Stimulated activated effector memory CD8-positive, alpha-beta T cell treated with anti-CD3 and anti-CD28 coated beads, Interleukin-12 subunit alpha, Interleukin-12 subunit beta, amount 100 ng/mL, for 72 hours (primary cell): ENCODE data around the gene TCL1B.

Experiments
- ATAC-seq: fragments of 150-1000 bp; cut with Tn5 transposase; 2 replicates; pipeline ENCODE4 v1.10.0; 2021
- DNase-seq, 2 donors: peaks; one replicate each; pipeline ENCODE4 v3.0.0; 2021 to 2022; ENCODE audit warnings: low spot score in 2 of 2
- H3K27ac Mint-ChIP-seq: one replicate; pipeline ENCODE4 v1.8.0; 2022; ENCODE audit warnings: mild to moderate bottlenecking, mixed read lengths
- H3K36me3 Mint-ChIP-seq: one replicate; pipeline ENCODE4 v1.8.0; 2022; ENCODE audit warnings: mild to moderate bottlenecking, mixed read lengths
- H3K4me1 Mint-ChIP-seq: one replicate; pipeline ENCODE4 v1.8.0; 2022; ENCODE audit warnings: mixed read lengths
- H3K4me3 Mint-ChIP-seq: one replicate; pipeline ENCODE4 v1.8.0; 2022; ENCODE audit warnings: mild to moderate bottlenecking, mixed read lengths
- H3K9me3 Mint-ChIP-seq: one replicate; pipeline ENCODE4 v1.8.0; 2022; ENCODE audit warnings: mixed read lengths

Gene TCL1B, protein sequence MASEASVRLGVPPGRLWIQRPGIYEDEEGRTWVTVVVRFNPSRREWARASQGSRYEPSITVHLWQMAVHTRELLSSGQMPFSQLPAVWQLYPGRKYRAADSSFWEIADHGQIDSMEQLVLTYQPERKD

DNA sequence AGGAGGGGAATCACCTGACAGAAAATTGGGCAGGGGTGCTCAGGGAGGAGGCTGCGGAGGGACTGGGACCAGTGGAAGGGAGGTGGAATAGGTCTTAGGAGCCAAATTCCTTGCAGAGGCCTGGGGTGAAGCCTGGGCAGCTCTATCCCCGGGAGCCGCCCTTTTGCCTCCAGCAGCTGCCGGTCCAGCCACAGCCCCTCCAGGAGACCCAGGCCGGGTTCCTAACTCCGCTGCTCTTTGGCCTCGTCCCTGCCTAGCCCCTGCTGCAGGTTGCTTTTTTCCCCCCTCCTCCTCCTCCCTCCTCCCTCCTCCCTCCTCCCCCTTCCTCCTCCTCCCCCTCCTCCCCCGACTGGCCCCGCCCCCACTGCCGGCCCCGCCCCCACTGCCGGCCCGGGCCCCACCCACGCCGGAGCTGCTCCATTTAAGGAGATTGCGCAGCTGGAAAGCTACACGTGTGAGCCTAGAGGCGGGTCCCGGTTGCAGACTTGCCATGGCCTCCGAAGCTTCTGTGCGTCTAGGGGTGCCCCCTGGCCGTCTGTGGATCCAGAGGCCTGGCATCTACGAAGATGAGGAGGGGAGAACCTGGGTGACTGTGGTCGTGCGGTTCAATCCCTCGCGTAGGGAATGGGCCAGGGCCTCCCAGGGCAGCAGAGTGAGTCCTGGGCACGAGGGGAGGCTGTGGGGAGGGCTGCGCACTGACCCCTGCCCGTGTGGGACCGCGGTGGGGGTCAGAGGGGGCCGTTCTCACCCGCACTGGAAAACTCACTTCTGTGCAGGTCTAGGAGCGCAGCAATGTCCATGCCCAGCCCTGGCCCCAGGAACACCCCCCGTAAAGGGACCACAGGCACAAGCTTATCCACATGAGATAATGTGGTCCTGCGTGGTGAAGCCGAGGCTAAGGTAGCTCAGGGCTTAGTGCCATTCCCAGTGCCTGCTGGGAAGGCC, at the start of gene TCL1B:
TSS of gene TCL1B (plus strand) at position 449 of the 945 bp plus-strand sequence. CDS start at position 491, 42 bp downstream.
- ATAC-seq (no peak), DNase-seq (no peak)
- Mint-ChIP-seq H3K9me3 (no peaks in the 10 kb centered on the region), H3K27ac (no peak within 1 kb of the TSS), H3K4me1 (no peaks in the 10 kb centered on the region), H3K36me3 (no peaks in the 10 kb centered on the region), H3K4me3 (no peak within 1 kb of the TSS)

- Mint-ChIP-seq H3K36me3 (no peaks in the 10 kb centered on the region), H3K27ac (no peak overlapping the region), H3K4me1 (peaks cover 8% of the 10 kb centered on the region), H3K9me3 (no peaks in the 10 kb centered on the region), H3K4me3 (no peak overlapping the region)
- no peak for DNase-seq
- no peak for ATAC-seq
These were observed 41.2 kb upstream of the TCL1B start for GRCh38 chr14:95644981-95645380.

- H3K9me3 Mint-ChIP-seq: no peaks in the 10 kb centered on the region
- H3K27ac Mint-ChIP-seq: no peak overlapping the region
- H3K4me1 Mint-ChIP-seq: peaks cover 8% of the 10 kb centered on the region
- H3K36me3 Mint-ChIP-seq: no peaks in the 10 kb centered on the region
- ATAC-seq: no peak
- H3K4me3 Mint-ChIP-seq: no peak overlapping the region
- DNase-seq: no peak
These were observed 40.7 kb upstream of the TCL1B start for GRCh38 chr14:95645389-95645996.

GRCh38 chr14:95647926-95648325, 38.3 kb upstream of the TCL1B start:
- H3K4me1 Mint-ChIP-seq: peaks cover 8% of the 10 kb centered on the region
- H3K9me3 Mint-ChIP-seq: no peaks in the 10 kb centered on the region
- DNase-seq (no peak), ATAC-seq (no peak)
- H3K36me3 Mint-ChIP-seq: no peaks in the 10 kb centered on the region
- H3K4me3 Mint-ChIP-seq: no peak overlapping the region
- H3K27ac Mint-ChIP-seq: no peak overlapping the region

GRCh38 chr14:95649230-95649629, 37.0 kb upstream of the TCL1B start:
- Mint-ChIP-seq H3K9me3 (no peaks in the 10 kb centered on the region), H3K4me3 (no peak overlapping the region), H3K27ac (no peak overlapping the region), H3K4me1 (peaks cover 8% of the 10 kb centered on the region), H3K36me3 (no peaks in the 10 kb centered on the region)
- ATAC-seq (no peak), DNase-seq (no peak)

- no peak overlapping the region for H3K4me3 Mint-ChIP-seq
- no peaks in the 10 kb centered on the region for H3K9me3 Mint-ChIP-seq
- peaks cover 8% of the 10 kb centered on the region for H3K4me1 Mint-ChIP-seq
- no peaks in the 10 kb centered on the region for H3K36me3 Mint-ChIP-seq
- ATAC-seq: no peak
- no peak for DNase-seq
- no peak overlapping the region for H3K27ac Mint-ChIP-seq
These were observed 35.2 kb upstream of the TCL1B start for GRCh38 chr14:95651028-95651427.

DNA sequence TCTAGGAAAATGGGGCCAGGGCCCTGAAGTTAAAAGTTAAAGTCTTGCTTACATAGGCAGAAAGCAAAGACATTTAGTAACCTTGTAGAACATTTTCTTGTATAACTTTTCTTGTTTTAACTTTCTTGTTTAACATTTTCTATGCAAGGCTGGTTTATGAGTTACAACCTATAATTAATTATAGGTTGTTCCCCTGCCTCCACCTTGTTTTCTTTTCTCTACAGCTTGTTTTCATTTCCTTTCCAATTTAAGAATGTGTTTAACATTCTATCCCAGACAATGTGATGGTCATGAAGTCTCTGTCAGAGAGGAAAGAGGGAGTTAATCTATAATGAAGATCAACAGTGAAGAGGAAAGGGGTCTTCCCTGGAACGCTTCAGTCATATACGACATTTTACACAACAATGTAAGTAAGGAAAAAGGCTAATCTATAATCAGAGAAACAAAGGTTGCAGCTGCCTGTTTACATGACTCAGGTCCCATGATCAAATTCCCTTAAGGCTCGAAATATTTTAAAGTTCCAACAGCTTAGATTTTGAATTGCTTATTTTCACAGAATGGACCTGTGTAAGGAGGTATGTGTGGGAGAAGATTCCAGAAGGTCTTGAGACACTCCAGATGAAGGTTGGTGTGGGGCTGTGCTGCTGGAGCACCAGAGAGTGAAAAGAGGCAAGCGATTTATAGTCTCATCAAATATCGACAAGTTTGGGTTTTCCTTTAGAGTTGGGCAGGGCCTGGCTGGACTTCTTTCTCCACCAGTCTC, 34.2 kb upstream of the TCL1B start:
- no peak for DNase-seq
- no peak for ATAC-seq
- Mint-ChIP-seq H3K4me1 (peaks cover 8% of the 10 kb centered on the region), H3K36me3 (no peaks in the 10 kb centered on the region), H3K9me3 (no peaks in the 10 kb centered on the region), H3K27ac (no peak overlapping the region), H3K4me3 (no peak overlapping the region)

DNA sequence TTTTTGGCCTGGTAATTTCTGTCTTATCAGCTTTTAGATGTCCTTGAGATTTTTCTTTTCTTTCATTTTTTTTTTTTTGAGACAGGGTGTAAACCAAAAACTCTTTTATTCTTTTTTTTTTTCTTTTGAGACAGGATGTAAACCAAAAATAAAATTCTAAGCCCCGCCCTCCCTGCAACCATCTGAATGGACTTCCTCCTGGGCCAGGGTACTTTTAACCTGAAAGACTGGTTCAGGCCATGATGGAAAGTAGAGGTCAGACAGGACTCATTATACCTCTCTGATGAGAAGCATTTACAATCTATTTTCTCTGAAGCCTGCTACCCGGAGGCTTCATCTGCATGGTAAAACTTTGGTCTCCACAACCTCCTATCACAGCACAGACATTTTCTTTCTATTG, 33.5 kb upstream of the TCL1B start:
- Mint-ChIP-seq H3K9me3 (no peaks in the 10 kb centered on the region), H3K4me3 (no peak overlapping the region), H3K36me3 (no peaks in the 10 kb centered on the region), H3K4me1 (peaks cover 8% of the 10 kb centered on the region), H3K27ac (no peak overlapping the region)
- ATAC-seq: no peak
- DNase-seq: no peak

DNA sequence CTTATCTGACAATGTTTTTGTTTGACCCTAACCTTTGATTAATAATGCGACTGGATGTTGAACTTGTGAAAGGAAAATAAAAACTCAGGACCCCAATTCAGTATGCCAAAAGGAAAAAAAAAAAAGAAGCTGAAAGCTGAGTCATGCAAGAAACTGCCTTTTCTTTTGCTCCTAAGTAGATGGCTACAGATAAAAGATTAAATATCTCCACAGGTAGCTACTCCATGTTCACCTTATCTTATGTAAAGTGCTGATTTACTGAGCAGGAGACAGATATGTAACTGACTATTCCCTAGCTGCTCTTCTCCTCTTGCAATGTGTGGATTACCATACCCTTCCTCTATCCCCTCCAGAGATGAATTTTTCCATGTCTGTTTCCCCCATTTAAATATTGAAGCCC, 30.8 kb upstream of the TCL1B start:
- Mint-ChIP-seq H3K9me3 (no peaks in the 10 kb centered on the region), H3K4me3 (no peak overlapping the region), H3K4me1 (no peaks in the 10 kb centered on the region), H3K36me3 (no peaks in the 10 kb centered on the region), H3K27ac (no peak overlapping the region)
- no peak for ATAC-seq
- DNase-seq: no peak

- no peaks in the 10 kb centered on the region for H3K4me1 Mint-ChIP-seq
These were observed 29.6 kb upstream of the TCL1B start for GRCh38 chr14:95656634-95657033.

DNA sequence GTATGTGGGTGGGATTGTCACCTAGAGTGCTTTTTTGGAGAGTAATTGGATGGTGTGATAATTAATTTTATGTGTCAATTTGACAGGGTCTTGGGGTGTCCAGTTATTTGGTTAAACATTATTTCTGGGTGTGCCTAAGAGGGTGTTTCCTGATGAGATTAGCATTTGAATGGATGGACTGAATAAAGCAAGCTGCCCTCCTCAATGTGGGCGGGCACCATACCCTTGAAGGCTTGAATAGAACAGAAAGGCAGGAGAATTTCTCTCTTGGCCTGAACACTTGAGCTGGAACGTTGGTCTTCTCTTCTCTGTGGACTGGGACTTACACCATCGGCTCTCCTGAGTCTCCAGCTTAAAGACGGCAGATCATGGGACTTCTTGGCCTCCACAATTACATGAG, 28.8 kb upstream of the TCL1B start:
- Mint-ChIP-seq H3K36me3 (no peaks in the 10 kb centered on the region), H3K4me1 (no peaks in the 10 kb centered on the region), H3K27ac (no peak overlapping the region), H3K9me3 (no peaks in the 10 kb centered on the region), H3K4me3 (no peak overlapping the region)
- DNase-seq (no peak), ATAC-seq (no peak)

More at GRCh38 chr14:95656634-95657033, 29.6 kb upstream of the TCL1B start:
- ATAC-seq (no peak), DNase-seq (no peak)
- Mint-ChIP-seq H3K27ac (no peak overlapping the region), H3K4me3 (no peak overlapping the region), H3K36me3 (no peaks in the 10 kb centered on the region), H3K9me3 (no peaks in the 10 kb centered on the region)

- H3K4me1 Mint-ChIP-seq: no peaks in the 10 kb centered on the region
- no peaks in the 10 kb centered on the region for H3K36me3 Mint-ChIP-seq
- DNase-seq (no peak), ATAC-seq (no peak)
- H3K27ac Mint-ChIP-seq: no peak overlapping the region
- H3K4me3 Mint-ChIP-seq: no peak overlapping the region
- H3K9me3 Mint-ChIP-seq: no peaks in the 10 kb centered on the region
These were observed 26.8 kb upstream of the TCL1B start for GRCh38 chr14:95659293-95659989.

GRCh38 chr14:95659990-95660385, 26.2 kb upstream of the TCL1B start:
- Mint-ChIP-seq H3K4me1 (no peaks in the 10 kb centered on the region), H3K36me3 (no peaks in the 10 kb centered on the region), H3K27ac (no peak overlapping the region), H3K4me3 (no peak overlapping the region), H3K9me3 (no peaks in the 10 kb centered on the region)
- ATAC-seq (no peak), DNase-seq (no peak)

DNA sequence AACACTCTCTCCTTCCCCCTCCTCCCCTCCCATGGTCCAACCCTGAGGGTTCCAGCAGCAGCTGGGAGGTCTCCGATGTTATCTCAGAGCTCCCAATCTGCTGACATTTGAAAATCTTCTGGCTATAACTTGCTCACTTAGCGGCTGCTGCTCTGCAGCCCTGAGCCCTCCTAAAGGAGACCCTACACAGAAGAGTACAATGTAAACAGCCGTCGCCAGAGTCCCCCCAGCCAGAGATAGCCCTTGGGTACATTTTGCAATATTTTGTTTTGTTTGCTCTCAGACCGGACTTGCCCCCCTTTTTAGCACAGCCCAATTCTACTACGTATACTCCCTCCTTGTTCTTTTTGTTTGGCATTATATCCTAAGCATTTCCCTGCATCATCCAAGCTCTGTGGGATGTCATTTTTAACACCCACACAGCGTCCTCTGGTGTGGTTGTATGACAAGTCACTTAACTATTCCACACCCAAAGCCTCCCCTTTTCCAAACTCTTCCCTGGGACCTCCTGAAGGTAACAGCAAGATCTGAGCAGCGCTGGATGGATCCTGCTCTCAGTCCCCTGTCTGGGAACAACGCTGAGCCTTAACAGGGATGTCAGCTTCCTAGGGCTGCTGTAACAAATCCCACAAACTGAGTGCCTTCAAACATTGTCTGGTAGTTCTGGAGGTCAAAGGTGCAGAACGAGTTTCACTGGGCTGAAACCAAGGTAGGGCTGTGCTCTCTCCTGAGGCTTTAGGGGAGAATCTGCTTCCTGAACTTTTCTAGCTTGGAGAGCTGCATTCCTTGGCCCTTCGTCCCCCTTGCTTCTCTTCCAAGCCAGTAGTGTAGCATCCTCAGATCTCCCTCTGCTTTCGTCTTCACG, 25.3 kb upstream of the TCL1B start:
- Mint-ChIP-seq H3K9me3 (no peaks in the 10 kb centered on the region), H3K4me1 (no peaks in the 10 kb centered on the region), H3K36me3 (no peaks in the 10 kb centered on the region), H3K4me3 (no peak overlapping the region), H3K27ac (no peak overlapping the region)
- no peak for ATAC-seq
- DNase-seq: no peak
